ENCODE measurements around the gene METTL27.

Gene METTL27

DNA sequence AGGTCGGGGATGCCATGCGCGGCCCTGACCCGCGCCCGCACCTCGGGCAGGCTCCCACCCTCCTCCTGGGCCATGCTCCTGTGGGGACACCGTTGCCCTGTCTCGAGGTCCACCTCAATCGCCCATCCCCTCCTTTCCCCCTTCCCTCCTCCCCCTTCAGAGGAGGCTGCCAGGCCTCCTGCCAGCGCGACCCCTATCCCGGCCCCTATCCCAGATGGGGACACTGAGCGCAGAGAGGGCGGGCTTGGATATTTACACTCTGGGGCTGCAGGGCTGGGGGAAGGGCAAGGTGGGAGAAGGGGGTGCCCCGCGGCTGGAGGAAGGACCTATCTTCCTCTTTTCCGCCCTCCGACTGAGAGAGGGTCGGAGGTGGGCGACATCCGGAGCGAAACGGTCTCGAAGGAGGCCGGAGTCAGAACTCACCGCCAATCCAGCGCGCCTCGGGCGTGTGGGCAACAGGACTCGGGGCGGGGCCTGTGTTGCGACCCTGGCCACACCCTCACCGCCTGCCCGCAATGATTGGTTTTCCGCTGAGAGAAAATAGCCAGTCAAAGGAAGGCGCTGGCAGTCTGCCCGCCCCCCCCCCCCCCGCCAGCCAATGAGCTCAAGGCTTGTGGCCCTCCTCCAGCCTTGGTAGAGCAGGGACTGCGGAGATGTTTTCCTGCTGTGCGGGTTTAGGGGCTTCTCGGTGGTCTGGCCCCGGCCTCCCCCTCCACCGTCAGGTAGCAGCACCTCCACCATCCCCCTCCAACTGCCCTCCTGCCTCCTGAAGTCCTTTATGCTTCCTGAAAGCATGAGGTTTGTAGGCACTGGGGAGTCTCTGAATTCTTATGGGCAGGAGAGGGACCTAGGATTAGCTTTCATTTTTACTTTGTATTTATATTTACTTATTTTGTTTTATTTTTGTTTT lies at the start of gene METTL27:
TSS of gene METTL27 (minus strand) at position 450 of the 910 bp plus-strand sequence. CDS start at position 74, 376 bp downstream.
- no peak for TF ChIP-seq CTCF (IDR thresholded peaks at IDR 0.05; ENCODE audit: low read depth, low read length, missing control alignments)
- H3K4me3 ChIP-seq (replicated peaks; ENCODE audit: low read depth, low read length) = peak within 1 kb of the TSS; percentile 71
- DNase-seq (ENCODE audit: extremely low read depth, low read depth) = peak; percentile 76

DNA sequence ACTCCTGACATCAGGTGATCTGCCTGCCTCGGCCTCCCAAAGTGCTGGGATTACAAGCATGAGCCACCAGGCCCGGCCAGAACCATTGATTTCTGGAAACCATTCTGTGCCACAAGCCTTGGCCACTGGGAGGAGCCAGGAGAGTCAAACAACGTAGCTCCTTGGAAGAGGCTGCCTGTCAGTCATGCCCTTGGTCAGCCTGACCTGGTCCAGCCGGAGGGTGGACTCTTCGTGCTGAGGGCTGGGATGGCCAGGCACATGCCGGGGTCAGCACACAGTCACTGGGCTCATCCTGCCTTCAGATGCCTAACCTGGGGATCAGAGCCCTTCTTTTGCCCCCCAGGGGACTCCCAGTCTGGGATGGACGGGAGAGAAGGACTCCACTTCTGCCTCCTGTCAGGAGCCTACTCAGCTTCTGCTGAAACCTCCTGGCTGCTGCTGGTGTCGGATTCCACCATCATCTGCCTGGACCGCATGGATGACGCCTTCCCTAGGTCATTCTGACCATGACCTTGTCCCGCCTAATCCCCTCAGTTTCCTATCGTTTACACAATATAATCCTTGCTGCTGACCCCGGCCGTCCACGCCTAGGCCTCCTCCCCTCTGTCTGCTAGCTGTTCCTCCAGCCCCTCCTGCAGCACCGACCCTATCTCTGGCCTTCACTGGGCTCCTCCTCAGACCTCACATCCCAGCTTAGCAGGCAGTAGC lies 49.0 kb upstream of the METTL27 start:
- no peak for TF ChIP-seq CTCF (IDR thresholded peaks at IDR 0.05; ENCODE audit: low read depth, low read length, missing control alignments)
- H3K4me3 ChIP-seq (replicated peaks; ENCODE audit: low read depth, low read length) = no peak overlapping the region
- DNase-seq (ENCODE audit: extremely low read depth, low read depth) = no peak

DNA sequence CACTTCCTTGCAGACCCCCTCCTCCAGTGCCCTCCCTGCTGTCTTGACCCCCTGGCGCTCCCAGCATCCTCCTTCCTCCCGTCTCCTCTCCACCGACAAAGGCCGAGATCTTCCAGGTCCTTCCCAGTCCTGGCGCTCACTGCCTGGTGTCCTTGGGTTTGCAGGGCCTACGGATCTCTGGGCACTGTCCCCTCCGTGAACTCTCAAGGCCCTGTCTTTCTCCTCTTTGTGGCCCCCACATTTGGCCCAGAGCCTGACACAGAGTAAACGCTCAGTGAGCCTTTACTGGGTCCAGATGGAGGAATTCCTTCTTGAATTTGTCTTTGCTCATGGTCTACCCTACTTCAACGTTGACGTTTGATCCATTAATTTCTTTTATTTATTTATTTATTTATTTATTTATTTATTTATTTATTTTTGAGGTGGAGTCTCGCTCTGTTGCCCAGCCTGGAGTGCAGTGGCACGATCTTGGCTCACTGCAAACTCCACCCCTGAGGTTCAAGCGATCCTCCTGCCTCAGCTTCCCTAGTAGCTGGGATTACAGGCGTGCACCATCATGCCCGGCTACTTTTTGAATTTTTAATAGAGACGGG lies 48.3 kb upstream of the METTL27 start:
- no peak for TF ChIP-seq CTCF (IDR thresholded peaks at IDR 0.05; ENCODE audit: low read depth, low read length, missing control alignments)
- DNase-seq (ENCODE audit: extremely low read depth, low read depth) = no peak
- no peak overlapping the region for H3K4me3 ChIP-seq (replicated peaks; ENCODE audit: low read depth, low read length)

DNA sequence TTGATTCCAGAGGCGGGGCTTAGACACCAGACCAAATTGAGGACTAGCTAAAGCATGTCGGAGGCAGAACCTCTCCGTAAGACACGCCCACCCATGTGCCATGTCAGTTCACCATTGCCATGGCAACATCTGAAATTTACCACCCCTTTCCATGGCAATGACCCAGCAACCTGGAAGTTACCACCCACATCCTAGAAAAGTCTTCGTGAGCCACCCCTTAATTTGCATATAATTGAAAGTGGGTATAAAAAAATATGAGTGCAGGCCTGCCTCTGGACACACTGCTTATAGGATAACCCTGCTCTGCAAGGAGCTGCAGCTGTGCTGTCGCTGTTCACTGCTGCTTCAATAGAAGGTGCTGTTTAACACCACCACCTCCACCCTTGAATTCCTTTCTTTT lies 46.6 kb upstream of the METTL27 start:
- H3K4me3 ChIP-seq (replicated peaks; ENCODE audit: low read depth, low read length) = no peak overlapping the region
- no peak for DNase-seq (ENCODE audit: extremely low read depth, low read depth)
- TF ChIP-seq CTCF (IDR thresholded peaks at IDR 0.05; ENCODE audit: low read depth, low read length, missing control alignments) = no peak

DNA sequence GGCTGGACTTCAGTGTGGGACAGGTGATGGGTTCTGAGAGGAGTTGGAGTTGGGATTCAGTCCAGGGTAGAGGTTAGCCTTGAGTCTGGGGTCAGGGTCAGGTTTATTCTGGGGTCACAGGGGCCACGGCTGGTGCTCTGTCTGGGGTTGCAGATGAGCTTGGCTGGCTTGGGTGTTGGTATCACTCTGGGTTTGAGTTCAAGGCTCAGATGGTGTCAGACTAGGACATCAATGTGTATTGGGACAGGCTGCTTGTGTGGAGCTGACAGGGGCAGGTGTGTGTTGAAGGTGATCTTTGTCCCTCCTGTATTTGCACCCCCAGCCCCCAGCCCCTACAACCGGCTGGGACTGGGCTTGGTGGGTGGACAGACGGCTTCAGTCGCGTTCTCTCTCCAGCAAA lies 45.4 kb upstream of the METTL27 start:
- H3K4me3 ChIP-seq (replicated peaks; ENCODE audit: low read depth, low read length) = no peak overlapping the region
- DNase-seq (ENCODE audit: extremely low read depth, low read depth) = no peak
- TF ChIP-seq CTCF (IDR thresholded peaks at IDR 0.05; ENCODE audit: low read depth, low read length, missing control alignments) = no peak

- DNase-seq (ENCODE audit: extremely low read depth, low read depth) = no peak
These were observed 43.9 kb upstream of the METTL27 start for GRCh38 chr7:73885975-73886798.

More at GRCh38 chr7:73885975-73886798, 43.9 kb upstream of the METTL27 start:
- H3K4me3 ChIP-seq (replicated peaks; ENCODE audit: low read depth, low read length) = no peak overlapping the region
- TF ChIP-seq CTCF (IDR thresholded peaks at IDR 0.05; ENCODE audit: low read depth, low read length, missing control alignments) = no peak
